Pancreas (tissue), 10 donors: Measurements from ENCODE around the gene HMGCL. TPM values are rescaled to one million over a fixed set of nuclear protein-coding genes. Genes with fewer than 3 reads are reported as not detected.
A peak's percentile ranks its signal among the peaks of the same experiment; 100 is the strongest.

Experiments used
- ATAC-seq, 4 donors: fragments of 200-7000 bp; cut with Tn5 transposase; one replicate each; pipeline versions ENCODE4 v1.8.0 to v1.9.1; 2020; ENCODE audit warnings: mild to moderate bottlenecking in 4 of 4, moderate library complexity in 4 of 4
- DNase-seq, 6 donors: peaks; one replicate each; pipeline ENCODE4 v3.0.0-alpha.2; 2020
- FAIRE-seq: peaks from 2 replicates; lab custom pipeline; 2012; peaks lifted over from hg19 to GRCh38; lab: Jason Lieb, UNC
- H3K27ac ChIP-seq, 4 donors: fragments of 200-600 bp; sonication (generic); 1 replicate in 3 of 4; 2 replicates in 1 of 4; pipeline versions ENCODE4 v1.5.0 to v1.8.0; 2020
- H3K27me3 ChIP-seq, 4 donors: fragments of 200-600 bp; one replicate each; pipeline ENCODE4 v1.8.0; 2021
- H3K36me3 ChIP-seq, 3 donors: fragments of 200-600 bp; sonication (generic) in 1 of 3; one replicate each; pipeline versions ENCODE4 v1.5.0 to v1.8.0; 2020 to 2021
- H3K4me1 ChIP-seq, 3 donors: fragments of 200-600 bp; one replicate each; pipeline ENCODE4 v1.8.0; 2021
- H3K4me3 ChIP-seq, 4 donors: fragments of 200-600 bp; sonication (generic) in 2 of 4; one replicate each; pipeline versions ENCODE4 v1.5.0 to v1.8.0; 2020 to 2021
- H3K9me3 ChIP-seq, 4 donors: fragments of 200-600 bp; one replicate each; pipeline ENCODE4 v1.8.0; 2021
- WGBS, 2 donors: extraction: QIAGEN DNeasy Blood & Tissue Kit; methylation state at CpG; one replicate each; pipeline ENCODE4 v1.1.7; 2013; 5-methylcytosine and 5-hydroxymethylcytosine counted together
- intact Hi-C, 3 donors: fragments of 100-400 bp; cut with DNase I; formaldehyde crosslinking; loops; one replicate each; pipeline versions ENCODE4 v1.11.1 to v1.14.2; 2022
- polyA plus RNA-seq, 2 donors: library from polyadenylated mRNA; stranded (reverse); fragments of 200-250 nt; gene quantifications; one replicate each; pipeline ENCODE4 v1.2.3, GENCODE V29; 2013
- total RNA-seq, 6 donors: library from RNA; stranded (reverse); fragmentation: NEBNext Ultra II Directional in 4 of 6; extraction: Animal tissue kit (Norgen Biotek cat#: 25700) in 4 of 6; gene quantifications; one replicate each; pipeline versions ENCODE4 v1.2.1 to v1.2.4, GENCODE V29; 2021 to 2023
- TF ChIP-seq, protein P1 (sequence below), 4 donors: fragments of 200-600 bp; sonication (generic) in 3 of 4; IDR thresholded peaks; one replicate each; pipeline versions ENCODE4 v1.5.0 to v1.8.0; 2021; ENCODE audit warnings: antibody characterized with exemption in 4 of 4
- donor health status: healthy with polysubstance abuse.
- donor health status: DM: no; HTN: no; CAD: no; lungs with moderate emphysema.
- donor health status: DM: no; HTN: no; CAD: no.
- donor health status: control.
- donor health status: control.
- donor health status: Bipolar disorder and iron deficiency.
- donor health status: DM: yes; HTN: yes; CAD: no.
- donor health status: DM: no; HTN: no; CAD: no.
- donor health status: DM: no; HTN: no; CAD: no.
- donor health status: DM: yes; HTN: yes; CAD: no.

Gene HMGCL
- total and polyA plus RNA-seq, 8 donors: 16.2 to 27.0 (median 17.3) TPM

DNA sequence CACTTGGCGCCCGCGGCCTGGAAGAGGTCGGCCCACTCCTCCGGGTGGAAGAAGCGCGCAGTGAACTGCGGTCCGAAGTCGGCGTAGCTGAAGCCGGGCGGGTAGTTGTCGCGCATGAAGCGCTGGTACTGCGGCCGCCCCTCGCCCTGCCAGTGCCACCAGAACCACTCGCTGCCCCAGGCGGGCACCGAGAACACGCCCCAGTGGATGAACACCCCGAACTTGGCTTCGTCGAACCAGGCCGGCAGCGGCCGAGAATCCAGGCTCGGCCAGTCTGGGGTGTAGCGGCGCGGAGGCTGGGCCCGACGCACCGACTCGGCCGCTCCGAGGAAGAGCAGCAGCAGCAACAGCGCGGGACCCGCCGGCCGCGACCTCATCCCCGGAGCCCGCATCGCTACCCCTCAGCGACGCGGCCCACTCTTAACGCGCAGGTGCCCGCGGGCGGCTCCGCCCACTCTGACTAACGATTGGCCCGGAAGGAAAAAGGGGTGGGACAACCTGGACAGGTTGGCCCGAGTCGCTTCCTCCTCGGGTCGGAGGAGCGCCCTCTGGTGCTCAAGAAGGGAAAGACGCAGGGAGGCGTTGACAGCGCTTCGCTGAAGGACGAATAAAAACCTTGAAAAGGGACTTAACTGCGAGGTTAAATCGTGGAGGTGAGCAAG, 42.8 kb upstream of the HMGCL start, which contains the start of gene FUCA1:
FUCA1 (minus strand) TSS at position 396 of the 662 bp plus-strand sequence; CDS start at position 392, 4 bp downstream.
- WGBS, 2 donors: 0% methylated on average over 71 of the region's 71 CpGs
- TF ChIP-seq, protein P1, sequence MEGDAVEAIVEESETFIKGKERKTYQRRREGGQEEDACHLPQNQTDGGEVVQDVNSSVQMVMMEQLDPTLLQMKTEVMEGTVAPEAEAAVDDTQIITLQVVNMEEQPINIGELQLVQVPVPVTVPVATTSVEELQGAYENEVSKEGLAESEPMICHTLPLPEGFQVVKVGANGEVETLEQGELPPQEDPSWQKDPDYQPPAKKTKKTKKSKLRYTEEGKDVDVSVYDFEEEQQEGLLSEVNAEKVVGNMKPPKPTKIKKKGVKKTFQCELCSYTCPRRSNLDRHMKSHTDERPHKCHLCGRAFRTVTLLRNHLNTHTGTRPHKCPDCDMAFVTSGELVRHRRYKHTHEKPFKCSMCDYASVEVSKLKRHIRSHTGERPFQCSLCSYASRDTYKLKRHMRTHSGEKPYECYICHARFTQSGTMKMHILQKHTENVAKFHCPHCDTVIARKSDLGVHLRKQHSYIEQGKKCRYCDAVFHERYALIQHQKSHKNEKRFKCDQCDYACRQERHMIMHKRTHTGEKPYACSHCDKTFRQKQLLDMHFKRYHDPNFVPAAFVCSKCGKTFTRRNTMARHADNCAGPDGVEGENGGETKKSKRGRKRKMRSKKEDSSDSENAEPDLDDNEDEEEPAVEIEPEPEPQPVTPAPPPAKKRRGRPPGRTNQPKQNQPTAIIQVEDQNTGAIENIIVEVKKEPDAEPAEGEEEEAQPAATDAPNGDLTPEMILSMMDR (IDR thresholded peaks at IDR 0.05): peak; percentile 92 to 98 (median 96)
- H3K27ac ChIP-seq: peak within 1 kb of the TSS; percentile 31 to 66 (median 58)

DNA sequence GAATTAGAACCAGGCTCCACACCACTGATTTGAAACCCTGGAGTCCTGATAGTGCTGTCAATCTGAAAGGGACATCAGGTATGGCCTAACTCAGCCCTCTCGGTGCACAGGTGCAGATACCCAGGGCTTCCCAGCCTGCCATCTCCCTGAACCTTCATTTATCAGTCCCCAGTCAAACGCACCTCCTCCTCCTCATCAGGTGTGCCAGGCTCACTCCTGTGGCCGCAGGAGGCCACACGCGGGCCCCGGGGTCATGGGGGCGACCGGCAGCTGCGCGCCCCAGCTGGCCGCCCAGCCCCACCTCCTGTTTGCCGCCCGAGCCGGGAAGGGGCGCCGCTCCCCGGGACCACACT, 42.3 kb upstream of the HMGCL start:
- H3K27me3 ChIP-seq: no peaks in the 10 kb centered on the region
- peaks cover 0 to 8% (median 0%) of the 10 kb centered on the region in 3 donors for H3K4me1 ChIP-seq
- no peak for FAIRE-seq
- H3K9me3 ChIP-seq: no peaks in the 10 kb centered on the region
- TF ChIP-seq, protein P1 (IDR thresholded peaks at IDR 0.05): no peak
- DNase-seq: no peak
- intact Hi-C loops: loop anchor here in 1 of 3 donors (10.0 kb wide), 1 partner anchor 93 kb away; the partner anchor contains the start of gene PITHD1
- 1 to 2% methylated on average over 15 to 17 of the region's 17 CpGs for WGBS, 2 donors
- ATAC-seq: peak in 2 of 4 donors; percentile 20 to 36
- peaks cover 0 to 10% (median 0%) of the 10 kb centered on the region in 3 donors for H3K36me3 ChIP-seq
- peak overlapping the region in 2 of 4 donors; percentile 31 to 66 for H3K27ac ChIP-seq
- peak overlapping the region; percentile 75 to 98 (median 87) for H3K4me3 ChIP-seq

More for the DNA sequence above, 42.8 kb upstream of the HMGCL start, which contains the start of gene FUCA1:
- Histone ChIP-seq H3K9me3 (no peaks in the 10 kb centered on the region), H3K36me3 (peaks cover 0 to 10% (median 0%) of the 10 kb centered on the region in 3 donors), H3K4me1 (peaks cover 0 to 8% (median 0%) of the 10 kb centered on the region in 3 donors), H3K4me3 (peak within 1 kb of the TSS; percentile 75 to 98 (median 87)), H3K27me3 (no peaks in the 10 kb centered on the region)
- FAIRE-seq (no peak), DNase-seq (peak; percentile 92 to 97 (median 96)), ATAC-seq (peak; percentile 98 to 99 (median 98))
- intact Hi-C loops: loop anchor here in 1 of 3 donors (10.0 kb wide), 1 partner anchor 93 kb away; the partner anchor contains the start of gene PITHD1

GRCh38 chr1:23865543-23865930, 40.3 kb upstream of the HMGCL start:
- TF ChIP-seq, protein P1 (IDR thresholded peaks at IDR 0.05): no peak
- FAIRE-seq (no peak), ATAC-seq (no peak), DNase-seq (peak in 1 of 6 donors; percentile 38)
- no peak overlapping the region for H3K4me3 ChIP-seq
- no peak overlapping the region for H3K27ac ChIP-seq
- peaks cover 0 to 8% (median 0%) of the 10 kb centered on the region in 3 donors for H3K4me1 ChIP-seq
- peaks cover 0 to 20% (median 0%) of the 10 kb centered on the region in 3 donors for H3K36me3 ChIP-seq
- no peaks in the 10 kb centered on the region for H3K27me3 ChIP-seq
- WGBS, 2 donors: 92 to 94% methylated on average over 4 of the region's 4 CpGs
- intact Hi-C loops: loop anchor here in 1 of 3 donors (10.0 kb wide), 1 partner anchor 91 kb away; the partner anchor contains the start of gene PITHD1
- H3K9me3 ChIP-seq: no peaks in the 10 kb centered on the region

DNA sequence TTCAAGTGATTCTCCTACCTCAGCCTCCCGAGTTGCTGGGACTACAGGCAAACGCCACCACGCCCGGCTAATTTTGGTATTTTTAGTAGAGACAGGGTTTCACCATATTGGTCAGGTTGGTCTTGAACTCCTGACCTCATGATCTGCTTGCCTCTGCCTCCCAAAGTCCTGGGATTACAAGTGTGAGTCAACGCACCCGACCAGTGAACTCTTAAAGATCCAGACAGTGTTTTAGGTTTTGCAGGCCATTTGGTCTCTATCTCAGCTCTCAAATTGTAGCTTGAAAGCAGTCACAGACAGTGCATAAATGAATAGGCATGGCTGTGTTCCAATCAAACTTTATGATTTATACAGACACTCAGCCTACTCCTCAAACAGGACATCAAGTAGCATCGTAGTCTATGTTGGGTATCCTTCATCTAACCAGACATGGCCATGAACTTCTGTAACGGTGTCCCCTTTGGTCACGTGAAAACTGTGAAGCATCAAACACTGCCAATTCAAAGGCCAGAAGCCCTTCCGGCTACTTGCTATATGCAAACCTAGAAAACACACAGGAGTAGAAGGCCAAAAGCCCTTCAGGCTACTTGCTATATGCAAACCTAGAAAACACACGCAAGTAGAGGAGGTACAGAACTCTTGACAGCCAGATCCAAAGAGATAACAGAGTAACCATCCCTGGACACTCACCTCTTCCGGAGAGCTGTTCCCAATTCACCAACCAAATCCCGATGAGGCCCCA, 39.7 kb upstream of the HMGCL start:
- Histone ChIP-seq H3K27ac (no peak overlapping the region), H3K4me1 (peaks cover 0 to 8% (median 0%) of the 10 kb centered on the region in 3 donors), H3K9me3 (no peaks in the 10 kb centered on the region), H3K4me3 (no peak overlapping the region), H3K36me3 (peaks cover 0 to 20% (median 0%) of the 10 kb centered on the region in 3 donors), H3K27me3 (no peaks in the 10 kb centered on the region)
- ATAC-seq (no peak), DNase-seq (no peak), FAIRE-seq (no peak)
- intact Hi-C loops: loop anchor here in 1 of 3 donors (10.0 kb wide), 1 partner anchor 90 kb away; the partner anchor contains the start of gene PITHD1
- 93% methylated on average over 13 of the region's 13 CpGs for WGBS, 2 donors
- TF ChIP-seq, protein P1 (IDR thresholded peaks at IDR 0.05): no peak
